ENCODE data around the gene CHSY1. TPM values are rescaled to one million over a fixed set of nuclear protein-coding genes. Genes with fewer than 3 reads are reported as not detected.
"Not testable (repeated sequence)": the region's sequence is repeated elsewhere in the genome, so short reads cannot be mapped to it uniquely, and the experiment has no call there.

Gene CHSY1
- polyA plus RNA-seq, 1 experiment, result 49.2 TPM

- no peak overlapping the region for H3K27ac ChIP-seq (ENCODE audit: low read depth, low read length)
- H3K4me3 ChIP-seq (ENCODE audit: low read depth, low read length), result no peak overlapping the region
- no peaks in the 10 kb centered on the region for H3K27me3 ChIP-seq (ENCODE audit: control insufficient read depth, insufficient read depth, low read length)
- POLR2A ChIA-PET, result no interaction called here
- H3K9me3 ChIP-seq (ENCODE audit: control insufficient read depth, insufficient read depth, low read length), result no peaks in the 10 kb centered on the region
- DNase-seq (ENCODE audit: low read depth, low spot score), result no peak
- CTCF ChIA-PET, result no interaction called here
- TF ChIP-seq, protein P1, sequence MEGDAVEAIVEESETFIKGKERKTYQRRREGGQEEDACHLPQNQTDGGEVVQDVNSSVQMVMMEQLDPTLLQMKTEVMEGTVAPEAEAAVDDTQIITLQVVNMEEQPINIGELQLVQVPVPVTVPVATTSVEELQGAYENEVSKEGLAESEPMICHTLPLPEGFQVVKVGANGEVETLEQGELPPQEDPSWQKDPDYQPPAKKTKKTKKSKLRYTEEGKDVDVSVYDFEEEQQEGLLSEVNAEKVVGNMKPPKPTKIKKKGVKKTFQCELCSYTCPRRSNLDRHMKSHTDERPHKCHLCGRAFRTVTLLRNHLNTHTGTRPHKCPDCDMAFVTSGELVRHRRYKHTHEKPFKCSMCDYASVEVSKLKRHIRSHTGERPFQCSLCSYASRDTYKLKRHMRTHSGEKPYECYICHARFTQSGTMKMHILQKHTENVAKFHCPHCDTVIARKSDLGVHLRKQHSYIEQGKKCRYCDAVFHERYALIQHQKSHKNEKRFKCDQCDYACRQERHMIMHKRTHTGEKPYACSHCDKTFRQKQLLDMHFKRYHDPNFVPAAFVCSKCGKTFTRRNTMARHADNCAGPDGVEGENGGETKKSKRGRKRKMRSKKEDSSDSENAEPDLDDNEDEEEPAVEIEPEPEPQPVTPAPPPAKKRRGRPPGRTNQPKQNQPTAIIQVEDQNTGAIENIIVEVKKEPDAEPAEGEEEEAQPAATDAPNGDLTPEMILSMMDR (IDR thresholded peaks at IDR 0.05; ENCODE audit: low read depth, low read length), result no peak
These were observed 31.8 kb downstream of the CHSY1 start for GRCh38 chr15:101220060-101220459.

- Histone ChIP-seq H3K4me3 (ENCODE audit: low read depth, low read length) (no peak overlapping the region), H3K27ac (ENCODE audit: low read depth, low read length) (no peak overlapping the region), H3K9me3 (ENCODE audit: control insufficient read depth, insufficient read depth, low read length) (no peaks in the 10 kb centered on the region), H3K27me3 (ENCODE audit: control insufficient read depth, insufficient read depth, low read length) (no peaks in the 10 kb centered on the region)
- TF ChIP-seq, protein P1 (IDR thresholded peaks at IDR 0.05; ENCODE audit: low read depth, low read length), result no peak
- CTCF ChIA-PET, result no interaction called here
- POLR2A ChIA-PET, result no interaction called here
- DNase-seq (ENCODE audit: low read depth, low spot score), result no peak
These were observed 32.4 kb downstream of the CHSY1 start for GRCh38 chr15:101219441-101219840.

DNA sequence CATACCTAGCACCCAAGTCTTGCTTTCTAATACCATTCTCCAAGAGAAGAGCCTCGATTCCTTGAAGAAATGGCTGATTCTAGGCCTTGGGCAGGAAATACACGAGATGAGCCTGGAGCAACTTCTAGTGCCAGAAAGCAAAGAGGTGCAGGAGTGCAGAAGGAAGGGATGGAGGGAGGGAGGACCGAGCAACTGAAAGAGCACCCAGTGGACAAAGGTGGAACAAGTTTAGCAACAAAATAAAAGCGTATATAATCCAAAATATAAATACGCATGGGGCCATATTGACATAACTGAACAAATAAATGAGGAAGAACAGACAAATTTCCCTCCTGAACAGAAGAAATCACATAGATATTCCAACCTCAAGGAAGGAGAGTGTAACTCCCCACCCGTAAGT lies 34.4 kb downstream of the CHSY1 start:
- Histone ChIP-seq H3K27ac (ENCODE audit: low read depth, low read length) (no peak overlapping the region), H3K27me3 (ENCODE audit: control insufficient read depth, insufficient read depth, low read length) (no peaks in the 10 kb centered on the region), H3K9me3 (ENCODE audit: control insufficient read depth, insufficient read depth, low read length) (no peaks in the 10 kb centered on the region), H3K4me3 (ENCODE audit: low read depth, low read length) (no peak overlapping the region)
- ChIA-PET POLR2A (no interaction called here), CTCF (interaction anchor here (1.3 kb wide), 1 partner anchor 14 kb away, joined by 4 read pairs; no protein-coding TSS in a partner anchor)
- TF ChIP-seq, protein P1 (IDR thresholded peaks at IDR 0.05; ENCODE audit: low read depth, low read length), result no peak
- DNase-seq (ENCODE audit: low read depth, low spot score), result no peak

- CTCF ChIA-PET, result interaction anchor here (1.3 kb wide), 2 partner anchors 94 to 128 kb away, joined by 3 read pairs; no protein-coding TSS in a partner anchor
- POLR2A ChIA-PET, result interaction anchor here (0.6 to 1.1 kb wide), 4 partner anchors 11 to 146 kb away, joined by 3 to 5 read pairs (median 3); no protein-coding TSS in a partner anchor
- no peaks in the 10 kb centered on the region for H3K9me3 ChIP-seq (ENCODE audit: control insufficient read depth, insufficient read depth, low read length)
- no peak overlapping the region for H3K27ac ChIP-seq (ENCODE audit: low read depth, low read length)
- DNase-seq (ENCODE audit: low read depth, low spot score), result no peak
- TF ChIP-seq, protein P1 (IDR thresholded peaks at IDR 0.05; ENCODE audit: low read depth, low read length), result no peak
- H3K27me3 ChIP-seq (ENCODE audit: control insufficient read depth, insufficient read depth, low read length), result no peaks in the 10 kb centered on the region
- no peak overlapping the region for H3K4me3 ChIP-seq (ENCODE audit: low read depth, low read length)
These were observed 35.7 kb downstream of the CHSY1 start for GRCh38 chr15:101216100-101216499.

GRCh38 chr15:101215681-101216080 lies 36.2 kb downstream of the CHSY1 start:
- CTCF ChIA-PET, result interaction anchor here (1.3 kb wide), 2 partner anchors 94 to 127 kb away, joined by 3 read pairs; no protein-coding TSS in a partner anchor
- TF ChIP-seq, protein P1 (IDR thresholded peaks at IDR 0.05; ENCODE audit: low read depth, low read length), result no peak
- Histone ChIP-seq H3K9me3 (ENCODE audit: control insufficient read depth, insufficient read depth, low read length) (no peaks in the 10 kb centered on the region), H3K27ac (ENCODE audit: low read depth, low read length) (no peak overlapping the region), H3K27me3 (ENCODE audit: control insufficient read depth, insufficient read depth, low read length) (no peaks in the 10 kb centered on the region), H3K4me3 (ENCODE audit: low read depth, low read length) (no peak overlapping the region)
- no peak for DNase-seq (ENCODE audit: low read depth, low spot score)
- POLR2A ChIA-PET, result interaction anchor here (0.9 kb wide), 1 partner anchor 24 kb away, joined by 3 read pairs; no protein-coding TSS in a partner anchor

DNA sequence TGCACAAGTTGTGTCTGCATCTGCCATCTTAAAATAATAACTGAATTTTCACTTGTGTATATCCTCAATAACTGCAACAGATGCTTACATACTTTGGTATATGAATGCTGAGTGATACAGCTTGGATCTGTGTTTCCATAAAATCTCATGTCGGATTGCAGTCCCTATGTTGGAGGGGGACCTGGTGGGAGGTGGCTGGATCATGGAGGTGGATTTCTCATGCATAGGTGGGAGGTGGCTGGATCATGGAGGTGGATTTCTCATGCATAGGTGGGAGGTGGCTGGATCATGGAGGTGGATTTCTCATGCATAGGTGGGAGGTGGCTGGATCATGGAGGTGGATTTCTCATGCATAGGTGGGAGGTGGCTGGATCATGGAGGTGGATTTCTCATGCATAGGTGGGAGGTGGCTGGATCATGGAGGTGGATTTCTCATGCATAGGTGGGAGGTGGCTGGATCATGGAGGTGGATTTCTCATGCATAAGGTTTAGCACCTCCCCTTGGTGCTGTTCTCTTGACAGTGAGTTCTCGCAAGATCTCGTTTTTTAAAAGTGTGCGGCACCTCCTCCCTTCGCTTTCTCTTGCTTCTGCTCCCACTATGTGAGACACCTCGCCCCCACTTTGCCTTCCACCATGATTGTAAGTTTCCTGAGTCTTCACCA lies 37.3 kb downstream of the CHSY1 start:
- POLR2A ChIA-PET; DNase-seq (ENCODE audit: low read depth, low spot score); H3K4me3 ChIP-seq (ENCODE audit: low read depth, low read length); H3K9me3 ChIP-seq (ENCODE audit: control insufficient read depth, insufficient read depth, low read length); CTCF ChIA-PET; H3K27ac ChIP-seq (ENCODE audit: low read depth, low read length); H3K27me3 ChIP-seq (ENCODE audit: control insufficient read depth, insufficient read depth, low read length): not testable (repeated sequence)
